Neural crest cell (in vitro differentiated cells): ENCODE results near the gene MUS81. TPM values are rescaled to one million over a fixed set of nuclear protein-coding genes. Genes with fewer than 3 reads are reported as not detected.

Experiments used
- DNase-seq: peaks from one replicate; pipeline ENCODE4 v3.0.0; 2021; ENCODE audit warnings: low read depth, mixed read lengths, low spot score
- H3K27ac Mint-ChIP-seq: one replicate; pipeline ENCODE4 v1.8.0; 2021; ENCODE audit warnings: mild to moderate bottlenecking, mixed read lengths; ENCODE audit not compliant: unreplicated experiment
- H3K27me3 Mint-ChIP-seq: 2 replicates; pipeline ENCODE4 v1.8.0; 2021; ENCODE audit warnings: low read depth, mild to moderate bottlenecking, mixed read lengths
- H3K36me3 Mint-ChIP-seq: 2 replicates; pipeline ENCODE4 v1.8.0; 2021; ENCODE audit warnings: low read depth, mild to moderate bottlenecking, mixed read lengths
- H3K4me1 Mint-ChIP-seq: 2 replicates; pipeline ENCODE4 v1.8.0; 2021; ENCODE audit warnings: mixed read lengths
- H3K4me3 Mint-ChIP-seq: one replicate; pipeline ENCODE4 v1.8.0; 2021; ENCODE audit warnings: mild to moderate bottlenecking, mixed read lengths
- H3K9me3 Mint-ChIP-seq: 2 replicates; pipeline ENCODE4 v1.8.0; 2021; ENCODE audit warnings: mixed read lengths
- total RNA-seq: library from RNA; stranded (reverse); gene quantifications from 2 replicates; pipeline ENCODE4 v1.2.1, GENCODE V29; 2021
- TF ChIP-seq, protein P1 (sequence below): fragments of 200-600 bp; sonication (generic); conservative IDR thresholded peaks from 2 replicates; pipeline ENCODE4 v1.5.0; 2021; ENCODE audit warnings: antibody characterized with exemption, mild to moderate bottlenecking

The MUS81 gene
- total RNA-seq, 1 donor from 2014 or later = 73.5 TPM

DNA sequence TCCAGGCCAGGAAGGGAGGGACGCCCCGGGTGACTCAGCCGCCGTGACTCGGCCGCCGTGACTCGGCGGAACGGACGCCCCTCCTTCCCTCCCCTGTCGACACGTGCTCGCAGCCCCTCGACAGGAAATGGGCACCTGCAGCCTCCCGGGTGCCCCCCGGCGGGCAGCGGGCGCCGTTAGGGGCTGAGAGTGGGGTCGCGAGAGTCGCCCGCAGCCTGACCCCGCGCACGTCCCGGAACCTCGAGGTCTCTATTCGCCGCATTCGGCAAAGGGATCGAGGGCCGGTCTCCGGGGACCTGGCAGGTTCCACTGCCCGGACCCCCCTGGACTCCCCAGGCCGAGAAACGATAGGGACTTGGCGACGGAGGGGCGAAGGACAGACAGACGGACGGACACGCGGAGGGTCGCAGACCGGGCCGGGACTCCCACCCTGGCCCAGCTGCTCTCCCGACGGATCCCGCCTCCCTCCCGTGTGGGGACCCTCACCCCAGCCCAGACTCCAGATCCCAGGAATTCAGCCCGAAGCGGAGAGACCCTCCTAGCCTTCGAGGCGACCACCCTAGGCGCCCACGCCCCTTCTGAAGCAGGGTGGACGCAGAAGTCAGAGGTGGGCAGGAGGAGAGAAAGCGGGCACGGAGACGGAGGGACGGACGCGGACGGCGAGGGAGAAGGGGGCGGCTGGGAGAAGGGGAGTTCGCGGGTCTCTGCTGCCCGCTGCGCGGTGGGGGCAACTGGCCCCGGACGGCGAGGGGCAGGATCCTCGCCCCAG is 39.3 kb downstream of the MUS81 start:
- Mint-ChIP-seq H3K27me3 (peaks cover 64% of the 10 kb centered on the region), H3K36me3 (no peaks in the 10 kb centered on the region), H3K4me3 (peak overlapping the region; percentile 57), H3K4me1 (peaks cover 35% of the 10 kb centered on the region), H3K9me3 (no peaks in the 10 kb centered on the region), H3K27ac (no peak overlapping the region)
- DNase-seq = no peak
- TF ChIP-seq, protein P1, sequence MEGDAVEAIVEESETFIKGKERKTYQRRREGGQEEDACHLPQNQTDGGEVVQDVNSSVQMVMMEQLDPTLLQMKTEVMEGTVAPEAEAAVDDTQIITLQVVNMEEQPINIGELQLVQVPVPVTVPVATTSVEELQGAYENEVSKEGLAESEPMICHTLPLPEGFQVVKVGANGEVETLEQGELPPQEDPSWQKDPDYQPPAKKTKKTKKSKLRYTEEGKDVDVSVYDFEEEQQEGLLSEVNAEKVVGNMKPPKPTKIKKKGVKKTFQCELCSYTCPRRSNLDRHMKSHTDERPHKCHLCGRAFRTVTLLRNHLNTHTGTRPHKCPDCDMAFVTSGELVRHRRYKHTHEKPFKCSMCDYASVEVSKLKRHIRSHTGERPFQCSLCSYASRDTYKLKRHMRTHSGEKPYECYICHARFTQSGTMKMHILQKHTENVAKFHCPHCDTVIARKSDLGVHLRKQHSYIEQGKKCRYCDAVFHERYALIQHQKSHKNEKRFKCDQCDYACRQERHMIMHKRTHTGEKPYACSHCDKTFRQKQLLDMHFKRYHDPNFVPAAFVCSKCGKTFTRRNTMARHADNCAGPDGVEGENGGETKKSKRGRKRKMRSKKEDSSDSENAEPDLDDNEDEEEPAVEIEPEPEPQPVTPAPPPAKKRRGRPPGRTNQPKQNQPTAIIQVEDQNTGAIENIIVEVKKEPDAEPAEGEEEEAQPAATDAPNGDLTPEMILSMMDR = no peak

DNA sequence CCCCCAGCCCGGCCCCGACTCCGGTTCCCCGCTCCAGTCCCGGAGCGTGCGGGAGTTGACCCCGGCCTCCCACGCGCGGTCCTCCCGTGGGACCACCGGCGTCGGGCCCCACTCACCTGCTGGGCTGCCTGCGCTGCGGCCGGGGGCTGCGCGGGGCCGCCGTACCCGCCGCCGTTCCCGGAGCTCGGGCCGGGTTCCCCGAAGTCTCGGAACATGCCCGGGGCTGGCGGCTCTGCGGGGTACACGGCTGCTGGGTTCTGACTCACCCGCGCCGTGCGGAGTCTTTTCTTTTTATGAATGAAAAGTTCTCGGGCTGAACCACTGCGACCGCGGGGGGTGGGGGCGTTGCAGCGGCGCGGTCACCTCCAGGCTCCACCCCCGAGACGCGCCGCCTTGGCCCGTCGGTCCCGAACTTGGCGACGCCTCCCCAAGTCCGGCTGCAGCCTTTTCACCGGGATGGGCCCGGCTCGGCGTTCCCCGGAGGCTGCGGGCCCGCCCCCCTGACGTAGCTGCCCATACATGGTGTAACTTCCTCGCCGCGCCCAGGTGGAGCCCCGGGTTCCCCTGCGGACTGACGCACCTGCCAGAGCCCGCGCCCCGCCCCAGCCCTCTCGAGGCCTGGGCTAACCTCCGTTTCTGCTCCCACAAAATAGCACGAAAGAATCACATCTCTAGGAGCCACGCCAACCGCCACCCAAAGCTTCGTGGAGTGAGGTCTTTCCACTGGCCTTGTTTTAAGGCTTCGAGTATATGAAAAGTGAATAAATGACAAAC is 40.1 kb downstream of the MUS81 start, which contains the start of gene FOSL1:
Gene FOSL1 (minus strand): TSS at position 264 of the 774 bp plus-strand sequence. CDS start 49 bp downstream, at position 215.
- peak; percentile 46 for DNase-seq

DNA sequence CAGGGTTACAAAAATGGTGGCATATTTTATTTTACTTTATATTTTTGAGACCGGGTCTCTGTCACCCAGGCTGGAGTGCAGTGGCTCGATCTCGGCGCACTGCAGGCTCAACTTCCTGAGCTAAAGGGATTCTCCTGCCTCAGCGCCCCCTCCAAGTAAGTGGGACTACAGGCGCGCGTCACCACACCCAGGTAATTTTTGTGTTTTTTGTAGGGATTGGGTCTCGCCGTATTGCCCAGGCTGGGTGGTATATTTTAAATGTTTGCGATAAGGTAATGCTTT is 40.6 kb downstream of the MUS81 start:
- no peak for DNase-seq
- Mint-ChIP-seq H3K27me3 (peaks cover 57% of the 10 kb centered on the region), H3K27ac (no peak overlapping the region), H3K36me3 (no peaks in the 10 kb centered on the region), H3K4me3 (peak overlapping the region; percentile 78), H3K4me1 (peaks cover 35% of the 10 kb centered on the region), H3K9me3 (no peaks in the 10 kb centered on the region)
- TF ChIP-seq, protein P1 = no peak

More for the DNA sequence above, 40.1 kb downstream of the MUS81 start, which contains the start of gene FOSL1:
- no peak within 1 kb of the TSS for H3K27ac Mint-ChIP-seq
- peak within 1 kb of the TSS; percentile 78 for H3K4me3 Mint-ChIP-seq
- no peaks in the 10 kb centered on the region for H3K9me3 Mint-ChIP-seq
- H3K4me1 Mint-ChIP-seq = peaks cover 35% of the 10 kb centered on the region
- H3K27me3 Mint-ChIP-seq = peaks cover 62% of the 10 kb centered on the region
- no peaks in the 10 kb centered on the region for H3K36me3 Mint-ChIP-seq
- TF ChIP-seq, protein P1 = no peak

DNA sequence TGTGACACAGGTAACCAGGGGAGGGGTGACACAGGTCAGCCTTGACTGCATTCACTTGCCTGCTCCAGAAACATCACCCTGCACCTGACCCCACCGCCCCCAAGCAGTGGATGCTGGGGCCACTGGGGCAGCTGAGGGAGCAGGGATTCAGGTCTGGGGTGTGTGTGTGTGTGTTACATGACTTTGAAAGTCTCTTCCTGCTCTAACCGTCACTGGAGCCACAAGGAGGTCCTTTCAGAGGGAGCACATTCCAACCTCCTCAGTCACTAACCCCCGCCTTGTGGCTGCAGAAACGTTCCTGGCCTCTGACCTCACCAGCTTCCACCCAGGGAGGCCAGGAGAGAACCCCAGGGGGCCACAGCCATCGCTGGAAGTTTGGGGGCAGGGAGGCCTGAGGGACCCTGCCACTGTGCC is 42.8 kb downstream of the MUS81 start:
- TF ChIP-seq, protein P1 = no peak
- Mint-ChIP-seq H3K4me1 (peaks cover 35% of the 10 kb centered on the region), H3K27me3 (peaks cover 47% of the 10 kb centered on the region), H3K36me3 (no peaks in the 10 kb centered on the region), H3K4me3 (peak overlapping the region; percentile 49), H3K9me3 (no peaks in the 10 kb centered on the region), H3K27ac (peak overlapping the region; percentile 83)
- no peak for DNase-seq

DNA sequence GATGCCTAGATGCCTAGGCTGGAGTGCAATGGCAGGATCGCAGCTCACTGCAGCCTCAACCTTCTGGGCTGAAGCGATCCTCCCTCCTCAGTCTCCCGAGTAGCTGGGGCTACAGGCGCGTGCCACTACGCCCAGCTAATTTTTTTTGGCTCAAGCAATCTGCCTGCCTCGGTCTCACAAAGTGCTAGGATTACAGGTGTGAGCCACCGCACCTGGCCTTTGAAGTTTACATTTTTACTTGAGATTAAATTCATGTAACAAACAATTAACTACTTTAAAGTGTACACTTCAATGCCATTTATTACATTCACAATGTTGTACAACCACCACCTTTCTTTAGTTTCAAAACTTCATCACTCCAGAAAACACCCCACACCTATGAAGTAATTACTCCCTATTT is 43.5 kb downstream of the MUS81 start:
- Mint-ChIP-seq H3K9me3 (no peaks in the 10 kb centered on the region), H3K4me1 (peaks cover 33% of the 10 kb centered on the region), H3K27ac (peak overlapping the region; percentile 20), H3K36me3 (no peaks in the 10 kb centered on the region), H3K27me3 (peaks cover 41% of the 10 kb centered on the region), H3K4me3 (peak overlapping the region; percentile 49)
- DNase-seq = no peak
- TF ChIP-seq, protein P1 = no peak
